ENCODE results near the gene MYBPC2. TPM values are rescaled to one million over a fixed set of nuclear protein-coding genes. Genes with fewer than 3 reads are reported as not detected.

MYBPC2 gene
- total RNA-seq, 4 donors from 2014 or later, result 0.21 TPM; not detected in 3

- no peak overlapping the region for H3K4me3 ChIP-seq
- no peak for TF ChIP-seq CTCF (IDR thresholded peaks at IDR 0.05)
- no peak for TF ChIP-seq EP300 (IDR thresholded peaks at IDR 0.05)
- TF ChIP-seq POLR2A (IDR thresholded peaks at IDR 0.05), result no peak
- no peaks in the 10 kb centered on the region for H3K4me1 ChIP-seq
- no peak for DNase-seq (ENCODE audit: low spot score in 2 of 2)
- WGBS, 2 donors, result 51 to 73% methylated on average over 17 to 27 of the region's 32 CpGs
- H3K27me3 ChIP-seq, result peaks cover 0 to 47% of the 10 kb centered on the region in 2 donors
- no peaks in the 10 kb centered on the region for H3K36me3 ChIP-seq
- no peak overlapping the region for H3K27ac ChIP-seq
- H3K9me3 ChIP-seq, result no peaks in the 10 kb centered on the region
Observed at GRCh38 chr19:50459067-50459456, 26.4 kb downstream of the MYBPC2 start.

- no peak for DNase-seq (ENCODE audit: low spot score in 2 of 2)
- Histone ChIP-seq H3K27ac (no peak overlapping the region), H3K9me3 (no peaks in the 10 kb centered on the region), H3K4me3 (no peak overlapping the region), H3K27me3 (peaks cover 0 to 52% of the 10 kb centered on the region in 2 donors), H3K36me3 (no peaks in the 10 kb centered on the region), H3K4me1 (no peaks in the 10 kb centered on the region)
- TF ChIP-seq EP300 (IDR thresholded peaks at IDR 0.05), result no peak
- no peak for TF ChIP-seq POLR2A (IDR thresholded peaks at IDR 0.05)
- no peak for TF ChIP-seq CTCF (IDR thresholded peaks at IDR 0.05)
- 53 to 58% methylated on average over 1 of the region's 1 CpG for WGBS, 2 donors
Observed at GRCh38 chr19:50459638-50460037, 26.9 kb downstream of the MYBPC2 start.

GRCh38 chr19:50460161-50460765 lies 27.6 kb downstream of the MYBPC2 start:
- Histone ChIP-seq H3K9me3 (no peaks in the 10 kb centered on the region), H3K27me3 (peaks cover 0 to 52% of the 10 kb centered on the region in 2 donors), H3K27ac (no peak overlapping the region), H3K4me3 (no peak overlapping the region), H3K4me1 (no peaks in the 10 kb centered on the region), H3K36me3 (no peaks in the 10 kb centered on the region)
- DNase-seq (ENCODE audit: low spot score in 2 of 2), result no peak
- 33% methylated on average over 13 of the region's 13 CpGs for WGBS, 2 donors
- TF ChIP-seq CTCF (IDR thresholded peaks at IDR 0.05), result no peak
- no peak for TF ChIP-seq POLR2A (IDR thresholded peaks at IDR 0.05)
- TF ChIP-seq EP300 (IDR thresholded peaks at IDR 0.05), result no peak

- DNase-seq (ENCODE audit: low spot score in 2 of 2), result peak; percentile 33 to 48
- WGBS, 2 donors, result 30 to 39% methylated on average over 26 to 28 of the region's 28 CpGs
- Histone ChIP-seq H3K4me3 (no peak overlapping the region), H3K36me3 (no peaks in the 10 kb centered on the region), H3K27ac (no peak overlapping the region), H3K27me3 (peaks cover 0 to 52% of the 10 kb centered on the region in 2 donors), H3K4me1 (no peaks in the 10 kb centered on the region), H3K9me3 (no peaks in the 10 kb centered on the region)
- TF ChIP-seq POLR2A (IDR thresholded peaks at IDR 0.05) (no peak), EP300 (IDR thresholded peaks at IDR 0.05) (no peak), CTCF (IDR thresholded peaks at IDR 0.05) (peak; percentile 70 to 90 (median 75))
Observed at GRCh38 chr19:50461066-50461875, 28.6 kb downstream of the MYBPC2 start.

- DNase-seq (ENCODE audit: low spot score in 2 of 2), result no peak
- H3K36me3 ChIP-seq, result no peaks in the 10 kb centered on the region
- H3K9me3 ChIP-seq, result no peaks in the 10 kb centered on the region
- H3K27me3 ChIP-seq, result peaks cover 0 to 38% of the 10 kb centered on the region in 2 donors
- H3K4me3 ChIP-seq, result no peak overlapping the region
- WGBS, 2 donors, result 67 to 72% methylated on average over 7 of the region's 7 CpGs
- no peaks in the 10 kb centered on the region for H3K4me1 ChIP-seq
- TF ChIP-seq CTCF (IDR thresholded peaks at IDR 0.05) (no peak), POLR2A (IDR thresholded peaks at IDR 0.05) (no peak), EP300 (IDR thresholded peaks at IDR 0.05) (no peak)
- no peak overlapping the region for H3K27ac ChIP-seq
Observed at GRCh38 chr19:50462970-50463369, 30.3 kb downstream of the MYBPC2 start.

Measured in tibial nerve (tissue), 4 donors.